T-helper 2 cell treated with Interferon-gamma antibody and Interleukin-4, amounts not matched to agents 100 ng/mL and 5 ng/mL, for 36 hours (primary cell): ENCODE measurements around the gene FOXP3. TPM values are rescaled to one million over a fixed set of nuclear protein-coding genes. Genes with fewer than 3 reads are reported as not detected.
"Not testable (repeated sequence)": the region's sequence is repeated elsewhere in the genome, so short reads cannot be mapped to it uniquely, and the experiment has no call there.

Source experiments
- intact Hi-C: fragments of 100-400 bp; cut with micrococcal nuclease; formaldehyde crosslinking; loops from one replicate; pipeline ENCODE4 v1.15.1; 2023
- total RNA-seq: library from RNA; stranded (reverse); gene quantifications from 2 replicates; pipeline ENCODE4 v1.2.3, GENCODE V29; 2022

The FOXP3 gene
- total RNA-seq = 13.8 and 14.8 TPM in 2 replicates

- intact Hi-C loops = no loop called here
Observed at GRCh38 chrX:49264460-49264859, at the start of gene FOXP3. FOXP3 (minus strand) TSS chrX:49264710; CDS start chrX:49258505, 6,205 bp downstream.

- intact Hi-C loops = no loop called here
Observed at GRCh38 chrX:49312176-49312575, 47.7 kb upstream of the FOXP3 start.

- intact Hi-C loops = no loop called here
Observed at GRCh38 chrX:49310371-49310770, 45.9 kb upstream of the FOXP3 start.

GRCh38 chrX:49309401-49309981, 45.0 kb upstream of the FOXP3 start:
- intact Hi-C loops = loop anchor here (1.0 kb wide), 1 partner anchor 31 kb away; no protein-coding TSS in a partner anchor

- intact Hi-C loops = loop anchor here (1.0 kb wide), 1 partner anchor 30 kb away; no protein-coding TSS in a partner anchor
Observed at GRCh38 chrX:49308604-49309269, 44.2 kb upstream of the FOXP3 start.

GRCh38 chrX:49307775-49308174, 43.3 kb upstream of the FOXP3 start:
- intact Hi-C loops = not testable (repeated sequence)

- intact Hi-C loops = no loop called here
Observed at GRCh38 chrX:49303346-49303745, 38.8 kb upstream of the FOXP3 start, which contains the start of gene GAGE10. GAGE10 (plus strand) TSS chrX:49303646; CDS start chrX:49304860, 1,214 bp downstream.

- intact Hi-C loops = no loop called here
Observed at GRCh38 chrX:49300703-49301102, 36.2 kb upstream of the FOXP3 start.

- intact Hi-C loops = not testable (repeated sequence)
Observed at GRCh38 chrX:49299293-49299692, 34.8 kb upstream of the FOXP3 start.

- intact Hi-C loops = no loop called here
Observed at GRCh38 chrX:49292400-49293362, 28.2 kb upstream of the FOXP3 start.

GRCh38 chrX:49291615-49292337, 27.3 kb upstream of the FOXP3 start:
- intact Hi-C loops = no loop called here

- intact Hi-C loops = no loop called here
Observed at GRCh38 chrX:49290215-49290614, 25.7 kb upstream of the FOXP3 start.

- intact Hi-C loops = no loop called here
Observed at GRCh38 chrX:49287665-49288064, 23.2 kb upstream of the FOXP3 start.

- intact Hi-C loops = no loop called here
Observed at GRCh38 chrX:49286581-49286980, 22.1 kb upstream of the FOXP3 start.

GRCh38 chrX:49286136-49286535, 21.6 kb upstream of the FOXP3 start:
- intact Hi-C loops = no loop called here

GRCh38 chrX:49284212-49284611, 19.7 kb upstream of the FOXP3 start:
- intact Hi-C loops = no loop called here

- intact Hi-C loops = no loop called here
Observed at GRCh38 chrX:49282647-49283011, 18.1 kb upstream of the FOXP3 start.

GRCh38 chrX:49278081-49278480, 13.6 kb upstream of the FOXP3 start:
- intact Hi-C loops = loop anchor here (1.0 kb wide), 1 partner anchor 31 kb away; no protein-coding TSS in a partner anchor

GRCh38 chrX:49277535-49277830, 13.0 kb upstream of the FOXP3 start:
- intact Hi-C loops = no loop called here

- intact Hi-C loops = no loop called here
Observed at GRCh38 chrX:49276671-49277534, 12.4 kb upstream of the FOXP3 start.
